SK-N-SH (cell line): ENCODE measurements around the gene KCNQ5. TPM values are rescaled to one million over a fixed set of nuclear protein-coding genes. Genes with fewer than 3 reads are reported as not detected.

Source experiments
- CTCF ChIA-PET: fragments of 300-600, 350-600 bp; formaldehyde crosslinking; extraction: SDS; loops from one replicate; lab custom pipeline; 2021; lab: Yijun Ruan, JAX
- POLR2A ChIA-PET: fragments of 350-600 bp; sonication (Branson Sonifier 250); formaldehyde crosslinking; extraction: SDS; loops from one replicate; lab custom pipeline; 2020; ENCODE audit warnings: antibody characterized with exemption, inconsistent platforms; lab: Yijun Ruan, JAX
- DNase-seq: peaks from one replicate; pipeline ENCODE4 v3.0.0; 2012
- H2AFZ ChIP-seq: fragments of 200-600 bp; sonication (generic); 2 replicates; pipeline ENCODE4 v1.8.1; 2016; ENCODE audit warnings: antibody characterized with exemption, mild to moderate bottlenecking, low read depth
- H3F3A ChIP-seq: fragments of 200-600 bp; sonication (generic); replicated peaks from 2 replicates; pipeline ENCODE3; 2016; ENCODE audit warnings: antibody characterized with exemption, mild to moderate bottlenecking; ENCODE audit not compliant: insufficient read depth
- H3K27ac ChIP-seq, 2 experiments: fragments of 200-500 bp in 1 of 2; fragments of 200-600 bp in 1 of 2; sonication (Bioruptor generic) in 1 of 2; sonication (generic), shearing (Covaris generic) in 1 of 2; 2 replicates each; pipeline versions ENCODE4 v1.5.1 to v1.6.1; 2014 to 2016; ENCODE audit warnings: low read depth in 2 of 2, inconsistent platforms in 1 of 2, low read length in 1 of 2, mild to moderate bottlenecking in 1 of 2, mixed read lengths in 1 of 2
- H3K27me3 ChIP-seq: fragments of 200-600 bp; sonication (generic), shearing (Covaris generic); 2 replicates; pipeline ENCODE4 v1.6.1; 2016; ENCODE audit warnings: mixed run types; ENCODE audit not compliant: insufficient read depth
- H3K36me3 ChIP-seq, 2 experiments: fragments of 200-500 bp in 1 of 2; fragments of 200-600 bp in 1 of 2; sonication (Bioruptor generic) in 1 of 2; sonication (generic) in 1 of 2; replicated peaks in 1 of 2; 2 replicates each; pipeline versions ENCODE3 to v1.5.1; 2014 to 2016; ENCODE audit warnings: low read length in 1 of 2, mild to moderate bottlenecking in 1 of 2; ENCODE audit not compliant: insufficient read depth in 2 of 2, control insufficient read depth in 1 of 2
- H3K4me1 ChIP-seq, 2 experiments: fragments of 200-500 bp in 1 of 2; fragments of 200-600 bp in 1 of 2; sonication (Bioruptor generic) in 1 of 2; sonication (generic), shearing (Covaris generic) in 1 of 2; 2 replicates each; pipeline versions ENCODE4 v1.5.1 to v1.6.1; 2014 to 2016; ENCODE audit warnings: low read depth in 1 of 2, low read length in 1 of 2, mixed run types in 1 of 2; ENCODE audit not compliant: insufficient read depth in 2 of 2, control insufficient read depth in 1 of 2
- H3K4me2 ChIP-seq: fragments of 200-600 bp; sonication (generic), shearing (Covaris generic); 2 replicates; pipeline ENCODE4 v1.6.1; 2017; ENCODE audit warnings: mixed run types
- H3K4me3 ChIP-seq, 2 experiments: fragments of 200-500 bp in 1 of 2; fragments of 200-600 bp in 1 of 2; sonication (Bioruptor generic) in 1 of 2; sonication (generic), shearing (Covaris generic) in 1 of 2; 2 replicates each; pipeline versions ENCODE4 v1.5.1 to v1.8.1; 2014 to 2016; ENCODE audit warnings: low read depth in 2 of 2, inconsistent platforms in 1 of 2, low read length in 1 of 2, mild to moderate bottlenecking in 1 of 2, mixed read lengths in 1 of 2, moderate library complexity in 1 of 2
- H3K79me2 ChIP-seq: fragments of 200-600 bp; sonication (generic); 2 replicates; pipeline ENCODE4 v1.8.1; 2017; ENCODE audit warnings: mild to moderate bottlenecking; ENCODE audit not compliant: insufficient read depth
- H3K9ac ChIP-seq: fragments of 200-600 bp; sonication (generic); 2 replicates; pipeline ENCODE4 v1.6.1; 2017; ENCODE audit warnings: mixed run types
- H3K9me2 ChIP-seq: fragments of 200-600 bp; sonication (generic); 2 replicates; pipeline ENCODE4 v1.6.1; 2017; ENCODE audit warnings: mixed run types
- H3K9me3 ChIP-seq: fragments of 200-600 bp; sonication (generic); 2 replicates; pipeline ENCODE4 v1.6.1; 2017; ENCODE audit warnings: mixed run types, mild to moderate bottlenecking, moderate library complexity
- H4K20me1 ChIP-seq: fragments of 200-600 bp; sonication (generic); 2 replicates; pipeline ENCODE4 v1.6.1; 2017; ENCODE audit warnings: mild to moderate bottlenecking, mixed run types; ENCODE audit not compliant: insufficient read depth
- ELF1 ChIP-seq: IDR thresholded peaks from 2 replicates; pipeline ENCODE4 v1.4.0; 2012
- GABPA ChIP-seq: IDR thresholded peaks from 2 replicates; pipeline ENCODE4 v1.4.0; 2012; ENCODE audit warnings: low read depth, mild to moderate bottlenecking
- GATA2 ChIP-seq: sonication (generic); formaldehyde crosslinking; IDR thresholded peaks from 2 replicates; pipeline ENCODE4 v1.5.0; 2020; ENCODE audit warnings: mild to moderate bottlenecking, missing genetic modification reagents
- NRF1 ChIP-seq: IDR thresholded peaks from 2 replicates; pipeline ENCODE4 v1.6.1; 2012; ENCODE audit warnings: low read depth, mild to moderate bottlenecking, low read length
- POLR2AphosphoS5 ChIP-seq: IDR thresholded peaks from 2 replicates; pipeline ENCODE4 v1.6.1; 2012; ENCODE audit warnings: low read depth, low read length
- RAD21 ChIP-seq: IDR thresholded peaks from 2 replicates; pipeline ENCODE4 v1.6.1; 2012; ENCODE audit warnings: mild to moderate bottlenecking, low read length
- RCOR1 ChIP-seq: fragments of 150-350 bp; IDR thresholded peaks from 2 replicates; pipeline ENCODE4 v1.6.1; 2017; ENCODE audit warnings: antibody characterized with exemption, low read length
- SIN3A ChIP-seq: IDR thresholded peaks from 2 replicates; pipeline ENCODE4 v1.6.1; 2012; ENCODE audit warnings: low read depth, mild to moderate bottlenecking, low read length, moderate library complexity, borderline replicate concordance
- TEAD4 ChIP-seq: IDR thresholded peaks from 2 replicates; pipeline ENCODE4 v1.4.0; 2012; ENCODE audit warnings: mild to moderate bottlenecking, borderline replicate concordance; ENCODE audit not compliant: insufficient read depth
- WGBS: methylation state at CpG from one replicate; pipeline ENCODE4 v1.1.6; 2017; ENCODE audit warnings: low lambda C conversion rate; 5-methylcytosine and 5-hydroxymethylcytosine counted together
- polyA plus RNA-seq, 3 experiments: library from polyadenylated mRNA; depleted of rRNA; stranded (reverse); fragments of >200 nt; gene quantifications; 2 replicates each; pipeline ENCODE4 v1.2.3, GENCODE V29; 2012
- TF ChIP-seq, protein P1 (sequence below): IDR thresholded peaks from 2 replicates; pipeline ENCODE4 v1.4.0; 2012; ENCODE audit warnings: low read depth, borderline replicate concordance
- TF ChIP-seq, protein P2 (sequence below): fragments of 150-350 bp; IDR thresholded peaks from 2 replicates; pipeline ENCODE4 v1.6.1; 2017; ENCODE audit warnings: antibody characterized with exemption, low read length, low read depth, borderline replicate concordance
- TF ChIP-seq, protein P3 (sequence below): fragments of 150-350 bp; IDR thresholded peaks from 2 replicates; pipeline ENCODE4 v1.6.1; 2016; ENCODE audit warnings: mild to moderate bottlenecking, low read depth, low read length
- TF ChIP-seq, protein P4 (sequence below): IDR thresholded peaks from 2 replicates; pipeline ENCODE4 v1.4.0; 2012; ENCODE audit warnings: low read depth, borderline replicate concordance

KCNQ5 gene
- polyA plus RNA-seq, 1 of the 3 experiments (the other 2 are of a cell fraction) = 3.2 TPM

DNA sequence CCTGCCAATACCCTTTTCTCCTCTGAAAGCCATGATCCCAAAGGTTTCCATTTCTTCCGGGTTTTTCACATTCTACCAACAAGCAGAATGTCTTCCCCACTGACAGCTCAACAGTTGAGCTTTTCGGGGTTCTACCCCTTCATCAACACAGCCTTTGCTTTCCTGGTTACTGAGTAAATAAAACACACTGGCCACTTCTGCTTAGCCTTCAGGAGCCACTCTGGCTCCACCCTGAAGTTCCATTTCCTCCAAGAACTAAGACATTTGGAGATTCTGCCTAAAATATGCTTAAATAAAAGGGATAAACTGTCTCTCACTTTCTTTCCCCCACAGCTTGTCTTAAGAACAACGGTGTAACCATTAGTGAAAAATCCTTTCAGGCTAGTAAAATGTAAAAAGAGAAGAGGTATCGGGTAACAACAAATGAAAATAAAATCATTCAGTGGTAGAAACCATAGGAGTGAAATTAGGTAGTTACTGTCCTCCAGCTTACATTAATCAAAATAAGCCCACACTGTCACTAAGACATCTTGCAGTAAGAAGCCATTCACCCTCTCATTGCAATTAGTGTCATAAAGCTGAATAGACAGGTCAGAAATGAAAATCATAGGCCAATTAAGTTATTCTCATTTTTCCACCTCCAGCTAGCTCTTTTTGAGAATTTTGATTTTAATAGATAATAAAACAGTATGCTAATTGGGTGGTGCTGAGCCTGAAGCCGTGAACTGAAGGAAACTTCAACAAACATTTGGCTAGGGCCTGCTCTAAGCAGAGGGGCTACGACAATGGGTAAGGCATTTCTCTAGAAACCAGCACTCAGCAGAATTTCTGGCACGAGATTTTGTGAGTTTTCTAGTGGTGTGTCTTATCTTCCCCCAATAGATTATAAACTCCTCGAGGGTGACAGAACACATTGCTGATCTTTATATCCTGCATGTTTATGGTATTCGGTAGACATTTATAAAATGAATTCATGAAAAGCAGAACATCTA lies 409.2 kb downstream of the KCNQ5 start:
- no peak overlapping the region for H3K4me2 ChIP-seq
- no peaks in the 10 kb centered on the region for H3K27me3 ChIP-seq
- no peak overlapping the region for H2AFZ ChIP-seq
- TF ChIP-seq, protein P1, sequence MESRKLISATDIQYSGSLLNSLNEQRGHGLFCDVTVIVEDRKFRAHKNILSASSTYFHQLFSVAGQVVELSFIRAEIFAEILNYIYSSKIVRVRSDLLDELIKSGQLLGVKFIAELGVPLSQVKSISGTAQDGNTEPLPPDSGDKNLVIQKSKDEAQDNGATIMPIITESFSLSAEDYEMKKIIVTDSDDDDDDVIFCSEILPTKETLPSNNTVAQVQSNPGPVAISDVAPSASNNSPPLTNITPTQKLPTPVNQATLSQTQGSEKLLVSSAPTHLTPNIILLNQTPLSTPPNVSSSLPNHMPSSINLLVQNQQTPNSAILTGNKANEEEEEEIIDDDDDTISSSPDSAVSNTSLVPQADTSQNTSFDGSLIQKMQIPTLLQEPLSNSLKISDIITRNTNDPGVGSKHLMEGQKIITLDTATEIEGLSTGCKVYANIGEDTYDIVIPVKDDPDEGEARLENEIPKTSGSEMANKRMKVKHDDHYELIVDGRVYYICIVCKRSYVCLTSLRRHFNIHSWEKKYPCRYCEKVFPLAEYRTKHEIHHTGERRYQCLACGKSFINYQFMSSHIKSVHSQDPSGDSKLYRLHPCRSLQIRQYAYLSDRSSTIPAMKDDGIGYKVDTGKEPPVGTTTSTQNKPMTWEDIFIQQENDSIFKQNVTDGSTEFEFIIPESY = no peak
- TF ChIP-seq TEAD4 = no peak
- TF ChIP-seq, protein P2, sequence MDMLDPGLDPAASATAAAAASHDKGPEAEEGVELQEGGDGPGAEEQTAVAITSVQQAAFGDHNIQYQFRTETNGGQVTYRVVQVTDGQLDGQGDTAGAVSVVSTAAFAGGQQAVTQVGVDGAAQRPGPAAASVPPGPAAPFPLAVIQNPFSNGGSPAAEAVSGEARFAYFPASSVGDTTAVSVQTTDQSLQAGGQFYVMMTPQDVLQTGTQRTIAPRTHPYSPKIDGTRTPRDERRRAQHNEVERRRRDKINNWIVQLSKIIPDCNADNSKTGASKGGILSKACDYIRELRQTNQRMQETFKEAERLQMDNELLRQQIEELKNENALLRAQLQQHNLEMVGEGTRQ = no peak
- TF ChIP-seq, protein P3, sequence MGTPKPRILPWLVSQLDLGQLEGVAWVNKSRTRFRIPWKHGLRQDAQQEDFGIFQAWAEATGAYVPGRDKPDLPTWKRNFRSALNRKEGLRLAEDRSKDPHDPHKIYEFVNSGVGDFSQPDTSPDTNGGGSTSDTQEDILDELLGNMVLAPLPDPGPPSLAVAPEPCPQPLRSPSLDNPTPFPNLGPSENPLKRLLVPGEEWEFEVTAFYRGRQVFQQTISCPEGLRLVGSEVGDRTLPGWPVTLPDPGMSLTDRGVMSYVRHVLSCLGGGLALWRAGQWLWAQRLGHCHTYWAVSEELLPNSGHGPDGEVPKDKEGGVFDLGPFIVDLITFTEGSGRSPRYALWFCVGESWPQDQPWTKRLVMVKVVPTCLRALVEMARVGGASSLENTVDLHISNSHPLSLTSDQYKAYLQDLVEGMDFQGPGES = no peak
- TF ChIP-seq, protein P4, sequence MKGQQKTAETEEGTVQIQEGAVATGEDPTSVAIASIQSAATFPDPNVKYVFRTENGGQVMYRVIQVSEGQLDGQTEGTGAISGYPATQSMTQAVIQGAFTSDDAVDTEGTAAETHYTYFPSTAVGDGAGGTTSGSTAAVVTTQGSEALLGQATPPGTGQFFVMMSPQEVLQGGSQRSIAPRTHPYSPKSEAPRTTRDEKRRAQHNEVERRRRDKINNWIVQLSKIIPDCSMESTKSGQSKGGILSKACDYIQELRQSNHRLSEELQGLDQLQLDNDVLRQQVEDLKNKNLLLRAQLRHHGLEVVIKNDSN = no peak
- TF ChIP-seq RAD21 = no peak
- TF ChIP-seq GATA2 (CRISPR knock-in tag) = no peak
- TF ChIP-seq SIN3A = no peak
- no peak for TF ChIP-seq GABPA
- TF ChIP-seq RCOR1 = no peak
- no peak for TF ChIP-seq ELF1
- TF ChIP-seq NRF1 = no peak
- no peak for TF ChIP-seq POLR2AphosphoS5
- peaks cover 0 to 9% of the 10 kb centered on the region in 2 experiments; a peak in 1 of 4 replicates for H3K4me1 ChIP-seq
- no peaks in the 10 kb centered on the region for H3F3A ChIP-seq
- CTCF ChIA-PET = no interaction called here
- WGBS = 70% methylated on average over 9 of the region's 9 CpGs
- H3K9me3 ChIP-seq = no peaks in the 10 kb centered on the region
- H3K79me2 ChIP-seq = no peaks in the 10 kb centered on the region
- H3K9me2 ChIP-seq = no peaks in the 10 kb centered on the region
- H3K27ac ChIP-seq = no peak overlapping the region; a peak in 1 of 4 replicates
- H3K36me3 ChIP-seq = peaks cover 0 to 3% of the 10 kb centered on the region in 2 experiments
- no peaks in the 10 kb centered on the region for H4K20me1 ChIP-seq
- H3K4me3 ChIP-seq = no peak overlapping the region
- no peak overlapping the region for H3K9ac ChIP-seq
- POLR2A ChIA-PET = no interaction called here
- no peak for DNase-seq
